Large intestine (tissue), 12 donors: ENCODE data around the gene IFNGR1. TPM values are rescaled to one million over a fixed set of nuclear protein-coding genes. Genes with fewer than 3 reads are reported as not detected.

ENCODE experiments used
- DNase-seq, 2 donors: peaks; one replicate each; pipeline versions ENCODE4 v3.0.0 to v3.0.0-alpha.2; 2013
- H3K27ac ChIP-seq: one replicate; pipeline ENCODE4 v1.5.1; 2013; ENCODE audit warnings: low read length
- H3K27me3 ChIP-seq: 2 replicates; pipeline ENCODE4 v1.6.1; 2013; ENCODE audit warnings: low read length; ENCODE audit not compliant: control insufficient read depth, insufficient read depth
- H3K36me3 ChIP-seq: 2 replicates; pipeline ENCODE4 v1.6.1; 2013; ENCODE audit warnings: low read length; ENCODE audit not compliant: control insufficient read depth, insufficient read depth
- H3K4me1 ChIP-seq: one replicate; pipeline ENCODE4 v1.6.1; 2013; ENCODE audit warnings: low read length; ENCODE audit not compliant: control insufficient read depth, insufficient read depth
- H3K4me3 ChIP-seq: one replicate; pipeline ENCODE4 v1.5.1; 2013; ENCODE audit warnings: low read length
- H3K9me3 ChIP-seq: one replicate; pipeline ENCODE4 v1.6.1; 2013; ENCODE audit warnings: mild to moderate bottlenecking, low read depth, low read length, moderate library complexity; ENCODE audit not compliant: control insufficient read depth
- WGBS: methylation state at CpG from one replicate; pipeline ENCODE4 v1.1.5; 2013; ENCODE audit warnings: low lambda C conversion rate; ENCODE audit not compliant: insufficient coverage; 5-methylcytosine and 5-hydroxymethylcytosine counted together
- long read RNA-seq, 11 donors: transcript quantifications; one replicate each; lab custom pipeline, GENCODE V29; 2026
- polyA plus RNA-seq: library from polyadenylated mRNA; unstranded; fragments of 120-200 nt; gene quantifications from one replicate; pipeline ENCODE4 v1.2.1, GENCODE V29; 2013

The IFNGR1 gene
- polyA plus RNA-seq, result 101 TPM
- long read RNA-seq, donor 1, transcript IFNGR1-201 (7 exons, 2,139 nt), result major isoform, 30 of 30 reads
- long read RNA-seq, donor 1, partial matches to known transcripts, result 0 of 30 reads
- long read RNA-seq, donor 1, other reads (novel, unspliced or antisense), result 0 of 30 reads
- long read RNA-seq, donor 2, transcript IFNGR1-201 (7 exons, 2,139 nt), result major isoform, 108 of 133 reads
- long read RNA-seq, donor 2, transcript IFNGR1-207 (7 exons, 2,492 nt), result minor isoform, 5 of 133 reads
- long read RNA-seq, donor 2, partial matches to known transcripts, result 20 of 133 reads
- long read RNA-seq, donor 2, other reads (novel, unspliced or antisense), result 0 of 133 reads
- long read RNA-seq, donor 3, transcript IFNGR1-201 (7 exons, 2,139 nt), result major isoform, 84 of 106 reads
- long read RNA-seq, donor 3, partial matches to known transcripts, result 21 of 106 reads
- long read RNA-seq, donor 3, other reads (novel, unspliced or antisense), result 0 of 106 reads
- long read RNA-seq, donor 4, transcript IFNGR1-201 (7 exons, 2,139 nt), result major isoform, 7 of 7 reads
- long read RNA-seq, donor 4, partial matches to known transcripts, result 0 of 7 reads
- long read RNA-seq, donor 4, other reads (novel, unspliced or antisense), result 0 of 7 reads
- long read RNA-seq, donor 5, transcript IFNGR1-201 (7 exons, 2,139 nt), result major isoform, 31 of 32 reads
- long read RNA-seq, donor 5, partial matches to known transcripts, result 0 of 32 reads
- long read RNA-seq, donor 5, other reads (novel, unspliced or antisense), result 0 of 32 reads
- long read RNA-seq, donor 6, transcript IFNGR1-201 (7 exons, 2,139 nt), result major isoform, 41 of 49 reads
- long read RNA-seq, donor 6, partial matches to known transcripts, result 6 of 49 reads
- long read RNA-seq, donor 6, other reads (novel, unspliced or antisense), result 0 of 49 reads
- long read RNA-seq, donor 7, transcript IFNGR1-201 (7 exons, 2,139 nt), result major isoform, 19 of 21 reads
- long read RNA-seq, donor 7, partial matches to known transcripts, result 0 of 21 reads
- long read RNA-seq, donor 7, other reads (novel, unspliced or antisense), result 0 of 21 reads
- long read RNA-seq, donor 8, transcript IFNGR1-201 (7 exons, 2,139 nt), result major isoform, 54 of 81 reads
- long read RNA-seq, donor 8, partial matches to known transcripts, result 22 of 81 reads
- long read RNA-seq, donor 8, other reads (novel, unspliced or antisense), result 0 of 81 reads
- long read RNA-seq, donor 9, transcript IFNGR1-201 (7 exons, 2,139 nt), result major isoform, 47 of 50 reads
- long read RNA-seq, donor 9, partial matches to known transcripts, result 0 of 50 reads
- long read RNA-seq, donor 9, other reads (novel, unspliced or antisense), result 0 of 50 reads
- long read RNA-seq, donor 10, transcript IFNGR1-201 (7 exons, 2,139 nt), result major isoform, 70 of 80 reads
- long read RNA-seq, donor 10, partial matches to known transcripts, result 7 of 80 reads
- long read RNA-seq, donor 10, other reads (novel, unspliced or antisense), result 0 of 80 reads
- long read RNA-seq, donor 11, transcript IFNGR1-201 (7 exons, 2,139 nt), result major isoform, 42 of 43 reads
- long read RNA-seq, donor 11, partial matches to known transcripts, result 0 of 43 reads
- long read RNA-seq, donor 11, other reads (novel, unspliced or antisense), result 0 of 43 reads

DNA sequence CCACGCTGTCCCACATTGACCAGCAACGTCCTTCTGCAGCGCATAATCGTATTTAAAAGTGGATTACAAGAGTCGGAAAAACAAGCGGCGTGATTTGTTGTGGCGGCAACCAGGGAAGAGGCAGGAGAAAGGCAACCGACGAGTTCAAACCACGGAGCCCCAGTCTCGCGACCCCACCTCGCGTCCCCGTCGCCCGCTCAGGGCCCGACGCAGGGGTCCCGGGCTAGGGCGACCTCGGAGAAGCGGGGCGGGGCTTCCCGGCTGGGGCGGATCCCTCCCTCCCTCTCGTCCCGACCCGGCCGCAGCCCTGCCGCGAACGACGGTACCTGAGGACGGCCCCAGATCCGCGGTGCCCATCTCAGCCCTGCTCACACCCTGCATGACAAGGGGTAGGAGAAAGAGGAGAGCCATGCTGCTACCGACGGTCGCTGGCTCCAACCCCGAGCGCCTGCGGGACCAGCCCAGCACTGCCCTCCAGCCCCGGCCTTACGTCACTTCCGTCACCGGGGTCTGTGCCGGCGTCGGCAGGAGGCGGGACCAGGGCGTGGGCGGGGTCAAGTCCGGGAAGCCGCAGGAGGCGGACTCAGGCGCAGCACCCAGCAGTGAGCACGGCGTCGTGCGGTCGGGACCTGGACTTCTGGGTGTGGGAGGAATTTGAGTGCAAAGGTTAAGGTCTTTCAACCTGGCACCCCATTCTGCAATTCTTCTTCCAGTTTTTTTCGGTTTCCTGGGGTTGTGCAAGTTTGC is at the start of gene IFNGR1:
Gene IFNGR1, minus strand, starts transcription at position 469 of the 747 bp plus-strand sequence. Its CDS starts 58 bp downstream, at position 411.
- Histone ChIP-seq H3K27ac (peak within 1 kb of the TSS; percentile 92), H3K27me3 (no peaks in the 10 kb centered on the region), H3K9me3 (no peaks in the 10 kb centered on the region), H3K4me1 (peaks cover 17% of the 10 kb centered on the region), H3K36me3 (peaks cover 4% of the 10 kb centered on the region), H3K4me3 (peak within 1 kb of the TSS; percentile 66)
- 0% methylated on average over 1 of the region's 64 CpGs for WGBS
- DNase-seq, result peak; percentile 98

DNA sequence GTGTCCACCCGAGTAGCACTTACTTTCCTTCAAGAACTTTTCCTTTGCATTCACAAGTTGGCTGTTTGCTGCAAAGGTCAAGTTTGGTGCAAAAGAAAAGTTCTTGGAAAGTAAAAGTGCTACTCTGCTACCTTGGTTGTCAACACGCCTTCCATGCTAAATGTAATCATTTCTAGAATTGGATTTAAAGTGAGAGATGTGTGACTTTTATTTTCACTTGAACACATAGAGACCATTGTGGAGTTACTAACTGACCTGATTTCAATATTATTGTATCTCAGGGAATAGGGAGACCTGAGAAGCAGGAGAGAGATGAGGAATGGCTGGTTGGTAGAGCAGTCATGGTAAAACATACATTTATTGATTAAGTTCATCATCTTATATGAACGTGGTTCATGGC is 49.7 kb upstream of the IFNGR1 start:
- H3K4me3 ChIP-seq, result no peak overlapping the region
- WGBS, result no CpG with 5 or more reads among the region's 3 CpGs
- no peaks in the 10 kb centered on the region for H3K27me3 ChIP-seq

DNA sequence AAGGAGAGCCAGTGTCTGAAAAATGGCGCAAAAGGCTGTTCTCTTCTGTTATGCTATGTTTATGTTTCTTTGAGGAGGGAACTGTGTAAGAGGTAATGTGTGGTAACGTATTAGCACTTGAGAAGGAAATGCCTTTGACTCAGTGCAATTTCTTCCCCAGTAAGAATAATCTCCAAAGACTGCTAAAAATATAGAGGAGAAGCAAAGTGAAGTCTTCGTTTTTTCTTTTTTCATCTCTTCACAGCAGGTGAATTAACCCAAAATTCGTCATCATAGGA is 47.1 kb upstream of the IFNGR1 start:
- Histone ChIP-seq H3K4me3 (no peak overlapping the region), H3K27me3 (no peaks in the 10 kb centered on the region), H3K4me1 (no peaks in the 10 kb centered on the region), H3K36me3 (no peaks in the 10 kb centered on the region), H3K27ac (no peak overlapping the region), H3K9me3 (no peaks in the 10 kb centered on the region)
- WGBS, result 100% methylated on average over 1 of the region's 4 CpGs
- no peak for DNase-seq

More for the DNA sequence above, 49.7 kb upstream of the IFNGR1 start:
- H3K36me3 ChIP-seq, result no peaks in the 10 kb centered on the region
- H3K9me3 ChIP-seq, result no peaks in the 10 kb centered on the region
- no peak for DNase-seq
- H3K4me1 ChIP-seq, result no peaks in the 10 kb centered on the region
- H3K27ac ChIP-seq, result no peak overlapping the region

GRCh38 chr6:137265561-137266308 is 46.5 kb upstream of the IFNGR1 start:
- Histone ChIP-seq H3K4me1 (no peaks in the 10 kb centered on the region), H3K4me3 (no peak overlapping the region), H3K27ac (no peak overlapping the region), H3K27me3 (no peaks in the 10 kb centered on the region), H3K9me3 (no peaks in the 10 kb centered on the region), H3K36me3 (no peaks in the 10 kb centered on the region)
- no peak for DNase-seq
- WGBS, result no CpG with 5 or more reads among the region's 7 CpGs

- WGBS, result 100% methylated on average over 2 of the region's 5 CpGs
- Histone ChIP-seq H3K4me1 (no peaks in the 10 kb centered on the region), H3K27me3 (no peaks in the 10 kb centered on the region), H3K9me3 (no peaks in the 10 kb centered on the region), H3K27ac (no peak overlapping the region), H3K4me3 (no peak overlapping the region), H3K36me3 (no peaks in the 10 kb centered on the region)
- no peak for DNase-seq
Observed at GRCh38 chr6:137264311-137265075, 45.3 kb upstream of the IFNGR1 start.

- H3K36me3 ChIP-seq, result no peaks in the 10 kb centered on the region
- DNase-seq, result no peak
- H3K4me1 ChIP-seq, result no peaks in the 10 kb centered on the region
- no peak overlapping the region for H3K4me3 ChIP-seq
- H3K27me3 ChIP-seq, result no peaks in the 10 kb centered on the region
- H3K9me3 ChIP-seq, result no peaks in the 10 kb centered on the region
- H3K27ac ChIP-seq, result no peak overlapping the region
Observed at GRCh38 chr6:137261761-137262160, 42.6 kb upstream of the IFNGR1 start.

DNA sequence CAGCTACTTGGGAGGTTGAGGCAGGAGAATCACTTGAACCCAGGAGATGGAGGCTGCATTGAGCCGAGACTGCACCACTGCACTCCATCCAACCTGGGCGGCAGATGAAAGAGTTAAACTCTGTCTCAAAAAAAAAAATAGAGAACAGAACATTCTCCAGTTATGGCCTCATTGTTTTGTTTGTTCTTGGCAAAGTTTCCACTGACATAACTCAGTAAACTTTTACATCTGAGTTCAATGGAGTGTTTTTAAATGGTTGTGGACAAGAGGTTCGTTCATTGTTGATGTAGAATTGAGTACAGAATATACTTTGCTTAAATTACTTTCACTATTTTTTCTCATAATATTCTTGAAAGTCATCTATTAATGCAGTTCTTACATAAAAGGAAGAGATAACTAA is 42.2 kb upstream of the IFNGR1 start:
- no peaks in the 10 kb centered on the region for H3K27me3 ChIP-seq
- DNase-seq, result no peak
- H3K4me1 ChIP-seq, result peaks cover under 1% of the 10 kb centered on the region
- H3K9me3 ChIP-seq, result no peaks in the 10 kb centered on the region
- no peak overlapping the region for H3K27ac ChIP-seq
- no peaks in the 10 kb centered on the region for H3K36me3 ChIP-seq
- WGBS, result no CpG with 5 or more reads among the region's 3 CpGs
- no peak overlapping the region for H3K4me3 ChIP-seq

DNA sequence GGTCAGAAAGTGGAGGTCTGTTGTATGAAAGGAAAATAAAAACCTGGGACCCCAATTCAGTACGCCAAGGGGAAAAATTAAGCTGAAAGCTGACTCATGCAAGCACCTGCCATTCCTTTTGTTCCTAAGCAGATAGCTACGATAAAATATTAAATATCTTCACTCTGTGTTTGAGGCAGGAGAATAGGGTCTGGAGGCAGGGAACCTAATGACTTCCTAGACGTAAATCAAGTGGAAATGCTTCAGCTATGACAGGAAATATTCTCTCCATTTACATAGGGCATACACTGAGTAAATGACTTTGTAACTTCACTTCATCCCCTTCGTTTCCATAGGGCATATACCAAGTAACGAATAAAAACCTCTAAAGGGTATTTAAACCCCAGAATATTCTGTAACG is 41.0 kb upstream of the IFNGR1 start:
- 100% methylated on average over 2 of the region's 6 CpGs for WGBS
- H3K27ac ChIP-seq, result no peak overlapping the region
- DNase-seq, result no peak
- peaks cover 5% of the 10 kb centered on the region for H3K4me1 ChIP-seq
- H3K4me3 ChIP-seq, result no peak overlapping the region
- H3K36me3 ChIP-seq, result no peaks in the 10 kb centered on the region
- no peaks in the 10 kb centered on the region for H3K27me3 ChIP-seq
- H3K9me3 ChIP-seq, result no peaks in the 10 kb centered on the region
